ENCODE data around the gene DNA2.
"Not testable (repeated sequence)": the region's sequence is repeated elsewhere in the genome, so short reads cannot be mapped to it uniquely, and the experiment has no call there.

DNA sequence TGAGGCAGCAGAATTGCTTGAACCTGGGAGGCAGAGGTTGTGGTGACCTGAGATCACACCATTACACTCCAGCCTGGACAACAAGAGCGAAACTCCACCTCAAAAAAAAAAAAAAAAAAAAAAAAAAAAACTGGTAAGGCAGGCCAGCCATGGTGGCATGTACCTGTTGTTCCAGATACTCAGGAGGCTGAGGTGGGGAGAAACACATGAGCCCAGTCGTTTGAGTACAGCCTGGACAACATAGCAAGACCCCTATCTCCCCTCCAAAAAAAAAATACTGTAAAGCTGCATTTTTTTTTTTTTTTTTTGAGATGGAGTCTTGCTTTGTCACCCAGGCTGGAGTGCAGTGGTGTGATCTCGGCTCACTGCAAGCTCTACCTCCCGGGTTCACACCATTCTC lies 7.0 kb downstream of the DNA2 start:
- TF ChIP-seq, protein P1, sequence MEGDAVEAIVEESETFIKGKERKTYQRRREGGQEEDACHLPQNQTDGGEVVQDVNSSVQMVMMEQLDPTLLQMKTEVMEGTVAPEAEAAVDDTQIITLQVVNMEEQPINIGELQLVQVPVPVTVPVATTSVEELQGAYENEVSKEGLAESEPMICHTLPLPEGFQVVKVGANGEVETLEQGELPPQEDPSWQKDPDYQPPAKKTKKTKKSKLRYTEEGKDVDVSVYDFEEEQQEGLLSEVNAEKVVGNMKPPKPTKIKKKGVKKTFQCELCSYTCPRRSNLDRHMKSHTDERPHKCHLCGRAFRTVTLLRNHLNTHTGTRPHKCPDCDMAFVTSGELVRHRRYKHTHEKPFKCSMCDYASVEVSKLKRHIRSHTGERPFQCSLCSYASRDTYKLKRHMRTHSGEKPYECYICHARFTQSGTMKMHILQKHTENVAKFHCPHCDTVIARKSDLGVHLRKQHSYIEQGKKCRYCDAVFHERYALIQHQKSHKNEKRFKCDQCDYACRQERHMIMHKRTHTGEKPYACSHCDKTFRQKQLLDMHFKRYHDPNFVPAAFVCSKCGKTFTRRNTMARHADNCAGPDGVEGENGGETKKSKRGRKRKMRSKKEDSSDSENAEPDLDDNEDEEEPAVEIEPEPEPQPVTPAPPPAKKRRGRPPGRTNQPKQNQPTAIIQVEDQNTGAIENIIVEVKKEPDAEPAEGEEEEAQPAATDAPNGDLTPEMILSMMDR (IDR thresholded peaks at IDR 0.05): not testable (repeated sequence)
- TF ChIP-seq EZH2 (IDR thresholded peaks at IDR 0.05; ENCODE audit: borderline replicate concordance, insufficient read depth, low read depth, low read length, poor library complexity, severe bottlenecking): not testable (repeated sequence)

Measured in B cell (primary cell).